Stimulated activated CD4-positive, alpha-beta T cell treated with anti-CD3 and anti-CD28 coated beads, Interleukin-1b, Interleukin-23, amount 100 ng/mL, for 4 hours (primary cell): ENCODE measurements around the gene LRRC41.
"Not testable (repeated sequence)": the region's sequence is repeated elsewhere in the genome, so short reads cannot be mapped to it uniquely, and the experiment has no call there.

Experiments used
- DNase-seq, 2 donors: peaks; one replicate each; pipeline ENCODE4 v3.0.0-alpha.2; 2020; ENCODE audit warnings: low read depth in 2 of 2

The LRRC41 gene

DNA sequence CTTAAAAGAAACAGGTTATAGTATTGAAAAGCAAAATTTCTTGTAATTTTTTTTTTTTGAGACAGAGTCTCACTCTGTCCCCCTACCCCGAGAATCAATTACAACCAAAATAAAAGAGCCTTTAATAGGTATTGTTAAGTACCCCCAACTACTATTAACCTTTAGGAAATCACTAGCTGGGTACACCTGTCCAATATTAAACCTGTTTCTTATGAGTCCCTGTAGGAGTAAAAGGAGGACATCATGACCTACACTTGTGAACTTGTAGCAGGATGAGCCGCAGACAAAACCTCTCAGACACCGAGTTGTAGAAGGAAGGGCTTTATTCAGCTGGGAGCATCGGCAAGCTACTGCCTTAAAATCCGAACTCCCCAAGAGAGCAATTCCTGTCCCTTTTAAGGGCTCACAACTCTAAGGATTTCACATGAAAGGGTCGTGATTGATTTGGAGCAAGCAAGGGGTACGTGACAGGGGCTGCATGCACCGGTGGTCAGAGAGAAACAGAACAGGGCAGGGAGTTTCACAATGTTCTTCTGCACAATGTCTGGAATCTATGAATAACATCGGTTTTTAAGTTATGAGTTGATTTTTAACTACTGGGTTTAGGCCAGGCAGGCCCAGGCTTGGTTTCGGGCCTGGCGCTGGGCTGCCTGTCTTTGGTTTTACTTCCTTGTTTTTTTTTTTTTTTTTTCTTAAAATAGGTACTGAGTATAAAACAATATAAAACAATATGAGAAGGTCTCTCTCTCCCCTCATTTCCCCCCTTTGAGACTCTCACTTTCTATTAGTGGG lies 22.1 kb upstream of the LRRC41 start:
- DNase-seq: not testable (repeated sequence)

DNA sequence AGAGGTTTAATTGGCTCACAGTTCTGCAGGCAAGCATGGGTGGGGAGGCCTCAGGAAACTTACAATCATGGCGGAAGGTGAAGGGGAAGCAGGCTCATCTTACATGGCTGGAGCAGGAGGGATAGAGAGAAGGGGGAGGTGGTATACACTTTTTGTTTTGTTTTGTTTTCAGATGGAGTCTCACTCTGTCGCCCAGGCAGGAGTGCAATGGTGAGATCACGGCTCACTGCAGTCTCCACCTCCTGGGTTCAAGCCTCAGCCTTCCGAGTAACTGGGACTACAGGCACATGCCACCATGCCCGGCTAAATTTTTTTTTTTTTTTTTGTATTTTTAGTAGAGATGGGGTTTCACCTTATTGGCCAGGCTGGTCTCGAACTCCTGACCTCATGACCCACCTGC lies 18.8 kb upstream of the LRRC41 start:
- not testable (repeated sequence) for DNase-seq

DNA sequence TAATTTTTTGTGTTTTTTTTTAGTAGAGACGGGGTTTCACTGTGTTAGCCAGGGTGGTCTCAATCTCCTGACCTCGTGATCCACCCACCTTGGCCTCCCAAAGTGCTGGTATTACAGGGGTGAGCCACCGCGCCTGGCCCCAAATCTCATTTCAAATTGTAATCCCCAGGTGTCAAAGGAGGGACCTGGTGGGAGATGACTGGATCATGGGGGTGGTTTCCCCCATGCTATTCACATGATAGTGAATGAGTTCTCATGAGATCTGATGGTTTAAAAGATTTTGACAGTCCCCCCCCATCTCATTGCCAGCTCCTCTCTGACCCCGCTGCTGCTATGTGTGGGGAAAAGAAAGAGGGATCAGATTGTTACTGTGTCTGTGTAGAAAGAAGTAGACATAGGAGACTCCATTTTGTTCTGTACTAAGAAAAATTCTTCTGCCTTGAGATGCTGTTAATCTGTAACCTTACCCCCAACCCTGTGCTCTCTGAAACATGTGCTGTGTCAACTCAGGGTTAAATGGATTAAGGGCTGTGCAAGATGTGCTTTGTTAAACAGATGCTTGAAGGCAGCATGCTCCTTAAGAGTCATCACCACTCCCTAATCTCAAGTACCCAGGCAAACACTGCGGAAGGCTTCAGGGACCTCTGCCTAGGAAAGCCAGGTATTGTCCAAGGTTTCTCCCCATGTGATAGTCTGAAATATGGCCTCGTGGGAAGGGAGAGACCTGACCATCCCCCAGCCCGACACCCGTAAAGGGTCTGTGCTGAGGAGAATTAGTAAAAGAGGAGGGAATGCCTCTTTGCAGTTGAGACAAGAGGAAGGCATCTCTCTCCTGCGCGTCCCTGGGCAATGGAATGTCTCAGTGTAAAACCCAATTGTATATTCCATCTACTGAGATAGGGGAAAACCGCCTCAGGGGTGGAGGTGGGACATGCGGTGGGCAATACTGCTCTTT lies 16.8 kb upstream of the LRRC41 start:
- DNase-seq: not testable (repeated sequence)

DNA sequence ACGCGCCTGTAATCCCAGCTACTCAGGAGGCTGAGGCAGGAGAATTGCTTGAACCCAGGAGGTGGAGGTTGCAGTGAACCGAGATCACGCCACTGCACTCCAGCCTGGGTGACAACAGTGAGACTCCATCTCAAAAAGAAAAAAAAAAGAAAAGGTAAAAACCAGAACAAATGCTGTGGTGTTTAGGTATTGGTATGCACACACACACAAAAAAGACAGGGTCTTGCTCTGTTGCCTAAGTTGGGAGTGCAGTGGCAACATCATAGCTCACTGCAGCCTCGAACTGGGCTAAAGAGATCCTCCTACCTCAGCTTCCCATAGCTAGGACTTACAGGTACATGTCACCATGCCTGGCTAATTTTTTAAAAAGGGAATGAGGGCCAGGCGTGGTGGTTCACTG lies 15.9 kb upstream of the LRRC41 start:
- not testable (repeated sequence) for DNase-seq

DNA sequence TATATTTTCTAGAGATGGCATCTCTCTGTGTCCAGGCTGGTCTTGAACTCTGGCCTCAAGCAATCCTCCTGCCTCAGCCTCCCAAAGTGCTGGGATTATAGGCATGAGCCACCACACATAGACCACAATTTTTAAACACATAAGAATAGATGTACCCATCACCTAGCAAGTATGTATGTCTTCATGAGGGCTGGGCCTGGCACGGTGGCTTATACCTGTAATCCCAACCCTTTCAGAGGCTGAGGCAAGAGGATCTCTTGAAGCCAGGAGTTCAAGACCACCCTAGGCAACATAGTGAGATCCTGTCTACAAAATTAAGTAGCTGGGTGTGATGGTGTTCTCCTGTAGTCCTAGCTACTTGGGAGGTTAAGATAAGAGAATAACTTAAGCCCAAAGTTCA lies 13.9 kb upstream of the LRRC41 start:
- no peak for DNase-seq

DNA sequence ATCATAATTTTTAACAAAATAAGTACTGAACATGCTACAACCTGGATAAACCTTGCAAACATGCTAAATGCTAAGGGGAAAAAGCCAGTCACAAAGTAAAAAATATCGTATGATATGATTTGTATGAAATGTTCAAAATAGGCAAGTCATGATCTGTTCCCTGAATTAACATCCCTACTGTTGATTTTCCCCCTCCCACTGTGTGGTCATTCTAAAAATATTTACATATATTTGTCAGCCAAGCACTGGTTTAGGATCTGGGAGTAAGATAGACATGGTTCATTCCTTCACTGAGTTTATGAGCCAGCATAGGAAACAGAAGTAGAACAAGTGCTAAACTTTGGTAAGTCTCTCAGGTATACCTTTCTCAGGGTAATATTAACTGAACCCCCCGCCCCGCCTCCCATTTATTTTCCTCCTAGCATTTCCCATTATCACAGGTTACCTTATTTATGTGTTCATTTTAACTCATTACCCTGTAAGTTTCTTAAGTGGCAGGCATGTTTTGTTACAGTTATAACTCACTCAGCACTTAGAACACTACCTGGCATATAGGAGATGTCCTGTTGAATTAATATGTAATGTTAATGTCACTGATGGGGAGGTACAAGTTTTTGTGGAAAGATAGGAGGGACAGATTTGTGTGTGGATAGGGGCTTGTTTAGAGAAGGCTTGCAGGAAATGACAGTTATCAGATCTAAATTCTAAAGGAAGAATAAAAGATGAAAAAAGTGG lies 12.4 kb upstream of the LRRC41 start:
- DNase-seq: no peak

DNA sequence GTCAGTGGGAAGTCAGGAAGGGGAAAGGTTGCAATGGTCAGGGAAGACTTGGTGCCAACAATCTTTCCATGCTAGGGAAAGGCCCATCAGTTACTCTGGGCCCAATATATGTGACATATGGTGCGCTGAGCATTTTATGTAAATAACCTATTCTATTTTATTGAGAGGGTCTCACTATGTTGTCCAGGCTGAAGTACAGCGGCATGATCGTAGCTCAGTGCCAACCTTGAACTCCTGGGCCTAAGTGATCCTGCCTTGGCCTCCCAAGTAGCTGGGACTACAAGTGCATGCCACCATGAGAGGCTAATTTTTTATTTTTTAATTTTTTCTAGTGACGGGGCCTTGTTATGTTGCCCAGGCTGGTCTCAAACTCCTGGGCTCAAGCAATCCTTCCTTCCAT lies 6.9 kb upstream of the LRRC41 start:
- DNase-seq: no peak

DNA sequence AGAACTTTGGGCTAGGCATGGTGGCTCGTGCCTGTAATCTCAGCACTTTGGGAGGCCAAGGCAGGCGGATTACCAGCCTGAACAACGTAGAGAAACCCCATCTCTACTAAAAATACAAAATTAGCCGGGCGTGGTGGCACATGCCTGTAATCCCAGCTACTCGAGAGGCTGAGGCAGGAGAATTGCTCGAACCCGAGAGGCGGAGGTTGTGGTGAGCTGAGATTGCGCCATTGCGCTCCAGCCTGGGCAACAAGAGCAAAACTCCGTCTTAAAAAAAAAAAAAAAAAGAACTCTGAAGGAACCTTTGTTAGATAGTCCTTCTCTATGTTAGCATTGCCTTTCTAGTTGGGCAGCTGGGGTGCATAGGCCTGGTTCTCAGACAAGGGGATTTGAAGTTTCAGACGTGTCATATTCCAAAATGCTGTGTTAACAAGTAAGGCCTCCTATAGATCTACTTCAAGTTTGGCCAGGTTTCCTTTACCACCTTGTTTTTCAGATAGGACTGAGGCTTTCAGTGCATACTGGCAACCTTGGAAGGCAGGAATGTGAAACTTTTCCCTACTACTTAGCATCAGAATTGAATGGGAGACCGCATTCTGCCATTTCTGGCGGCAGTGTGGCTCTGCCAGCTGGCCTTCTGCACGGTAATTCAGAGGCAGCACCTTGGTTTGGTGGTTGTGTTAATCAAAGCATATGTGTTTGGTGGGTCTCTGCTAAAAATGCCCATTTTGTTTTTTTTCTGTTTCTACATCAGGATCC lies 6.2 kb upstream of the LRRC41 start:
- DNase-seq: no peak

DNA sequence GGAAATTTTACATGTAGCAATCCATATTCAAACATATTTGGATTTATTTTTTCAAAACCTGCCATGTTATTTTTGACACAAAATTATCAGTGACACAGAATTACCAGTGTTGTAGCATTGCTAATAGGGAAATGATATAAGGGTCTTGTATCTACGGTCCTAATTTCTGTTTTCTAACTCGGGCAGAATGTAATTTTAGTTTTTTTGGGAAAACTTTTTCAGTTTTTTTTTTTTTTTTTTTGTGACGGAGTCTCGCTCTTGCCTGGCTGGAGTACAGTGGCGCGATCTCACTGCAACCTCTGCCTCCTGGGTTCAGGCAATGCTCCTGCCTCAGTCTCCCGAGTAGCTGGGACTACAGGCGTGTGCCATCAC lies 2.7 kb upstream of the LRRC41 start:
- no peak for DNase-seq

DNA sequence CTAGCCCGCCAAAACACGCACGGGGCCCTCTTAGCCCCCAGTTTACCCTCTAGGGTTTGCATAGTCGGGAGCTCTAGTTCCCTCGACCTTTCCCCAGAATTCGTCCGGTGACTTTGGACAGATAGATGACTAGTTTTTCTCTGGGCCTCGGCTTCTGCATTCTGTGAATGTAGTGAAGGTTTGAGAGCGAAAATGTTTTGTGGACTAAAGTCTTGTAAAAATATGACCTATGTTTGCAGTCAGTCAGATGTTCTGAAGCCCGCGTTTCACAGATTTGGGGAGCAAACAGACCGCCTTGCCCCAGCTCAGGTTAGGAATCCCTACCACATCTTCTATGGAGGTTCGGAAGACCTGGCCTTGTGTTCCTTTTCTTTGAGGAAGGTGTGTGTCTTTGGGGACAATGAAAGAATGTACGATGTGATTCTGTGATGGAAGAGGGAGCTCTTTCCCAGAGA lies 483 bp upstream of the LRRC41 start:
- no peak for DNase-seq

DNA sequence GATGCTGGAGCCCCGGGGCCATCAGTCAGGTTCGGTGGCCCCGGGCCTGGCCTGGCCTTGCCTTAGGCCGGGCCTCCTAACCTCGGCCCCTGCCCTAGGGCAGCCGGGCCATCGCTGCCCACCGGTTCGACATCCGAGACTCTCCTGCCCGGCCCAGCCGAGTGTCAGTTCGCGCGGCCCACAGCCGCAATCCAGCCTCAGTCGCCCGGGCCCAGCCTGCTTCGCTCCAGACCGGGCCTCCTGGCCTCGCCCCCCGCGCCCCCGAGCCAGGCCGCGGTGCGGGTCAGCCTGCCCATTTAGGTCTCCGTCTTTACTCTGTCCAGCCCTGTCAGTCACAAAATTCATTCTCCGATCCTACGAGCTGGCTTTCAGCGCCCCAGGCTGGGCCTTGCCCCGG lies 777 bp downstream of the LRRC41 start:
- peak in 1 of 2 donors; percentile 10 for DNase-seq

DNA sequence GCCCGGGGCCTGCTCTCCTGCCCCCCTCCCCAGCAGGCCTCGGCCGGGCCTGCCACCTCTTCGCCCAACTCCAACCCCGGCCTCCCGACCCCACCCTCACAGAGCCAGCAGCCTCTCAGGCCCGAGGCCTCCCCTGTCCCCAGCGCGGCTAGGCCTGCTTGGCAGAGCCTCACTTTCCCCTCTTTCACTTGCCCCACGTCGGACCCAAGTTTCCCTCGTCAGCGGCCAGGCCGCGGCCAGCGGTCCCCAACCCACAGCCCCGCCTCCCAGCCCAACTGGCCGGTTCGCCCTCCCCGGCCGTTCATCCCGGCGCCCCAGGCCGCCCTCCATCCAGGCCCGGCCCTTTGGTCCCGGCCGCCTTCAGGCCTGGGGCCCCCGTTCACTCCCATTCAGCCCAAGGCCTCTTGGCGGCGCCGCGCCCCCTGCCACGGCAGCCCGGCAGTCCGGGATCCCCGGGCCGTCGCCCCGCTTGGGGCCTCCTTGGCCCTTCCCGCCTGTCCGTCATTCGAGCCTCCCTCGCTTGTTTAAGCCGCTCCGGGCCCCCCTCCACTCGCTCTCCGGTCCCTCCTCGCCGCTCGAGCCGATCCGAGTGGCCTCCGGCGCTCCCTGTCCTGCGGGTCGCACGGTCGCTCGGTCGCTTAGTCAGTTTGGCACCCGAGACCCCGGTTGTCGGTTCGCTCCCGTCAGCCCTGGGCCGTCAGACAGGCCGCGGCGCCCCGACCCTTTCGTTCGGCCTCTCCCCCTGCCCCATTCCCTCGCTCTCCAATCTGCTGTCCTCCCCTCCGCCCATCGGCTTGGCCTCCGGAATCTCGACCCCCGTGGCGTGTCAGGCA lies 1.4 kb downstream of the LRRC41 start:
- peak in 1 of 2 donors; percentile 50 for DNase-seq

DNA sequence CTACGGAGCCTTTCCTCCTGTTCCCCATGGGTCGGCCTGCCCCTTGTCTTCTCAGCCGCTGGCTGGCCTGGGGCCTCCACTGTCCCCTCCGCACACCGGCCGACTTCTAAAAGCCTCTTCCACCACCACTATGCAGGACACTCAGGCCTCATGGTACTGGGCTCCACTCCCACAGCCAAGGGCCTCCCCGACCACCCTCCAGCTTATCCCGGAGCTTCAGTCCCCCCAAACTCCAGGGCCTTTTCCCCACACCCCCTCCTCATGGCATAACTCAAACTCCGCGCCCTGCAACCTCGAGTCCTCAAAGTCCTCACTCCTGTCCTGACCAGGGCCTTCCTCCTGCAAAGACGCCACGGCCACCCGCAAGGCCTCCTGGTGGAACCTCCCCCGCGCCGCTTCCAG lies 2.0 kb downstream of the LRRC41 start:
- DNase-seq: no peak

DNA sequence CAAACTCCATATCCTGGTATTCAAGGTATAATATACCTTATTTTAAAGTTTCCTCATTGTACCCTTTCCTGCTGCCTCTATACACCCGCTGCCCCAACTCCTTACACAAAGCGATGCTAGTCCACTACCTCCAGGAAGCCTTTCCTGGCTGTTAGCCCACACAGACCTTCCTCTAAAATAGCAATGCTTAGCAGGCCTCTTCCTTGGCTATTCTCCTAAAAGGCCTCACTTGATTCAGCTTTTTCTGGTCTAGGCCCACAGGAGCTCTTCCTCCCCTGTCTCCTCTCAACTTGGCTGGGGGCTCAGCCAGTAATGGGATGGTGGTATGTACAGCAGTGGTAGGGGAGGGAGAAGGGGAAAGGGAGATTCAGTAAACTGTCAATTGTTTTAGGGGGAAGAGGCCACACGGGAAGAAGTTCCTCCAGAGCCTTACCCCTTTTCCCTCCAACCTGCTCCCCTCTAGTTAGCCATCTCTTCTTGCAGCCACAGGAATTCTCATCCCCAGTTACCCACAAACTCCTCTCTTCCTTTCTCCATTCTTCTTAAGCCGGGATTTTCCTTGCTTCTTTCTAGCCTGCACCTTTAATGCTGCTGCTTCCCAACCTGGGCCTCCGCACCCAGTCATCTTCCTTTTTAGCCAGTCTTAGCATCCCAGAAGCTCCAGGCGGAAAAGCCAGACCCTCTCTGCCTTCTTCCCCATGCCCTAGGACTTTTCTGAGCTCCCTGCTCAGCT lies 2.6 kb downstream of the LRRC41 start:
- DNase-seq: no peak

DNA sequence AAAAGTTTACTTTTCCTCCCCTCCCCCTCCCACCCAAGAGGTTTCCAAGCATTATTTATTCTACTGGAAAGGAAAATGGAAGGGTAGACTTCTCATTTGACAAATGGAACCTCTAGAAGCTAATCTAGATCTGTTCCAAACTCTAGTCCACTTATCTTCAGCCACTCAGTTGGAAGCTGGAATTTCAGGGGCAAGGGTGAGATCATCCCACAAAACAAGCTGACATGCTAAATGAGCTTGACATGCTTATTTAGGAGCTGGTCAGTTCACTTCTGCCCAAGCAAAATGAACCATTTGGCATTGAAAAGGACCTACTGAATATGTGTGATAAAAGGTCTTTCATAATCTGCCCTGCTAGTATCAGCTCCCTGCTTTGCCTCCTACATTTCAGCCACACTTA lies 5.0 kb downstream of the LRRC41 start:
- DNase-seq: no peak

DNA sequence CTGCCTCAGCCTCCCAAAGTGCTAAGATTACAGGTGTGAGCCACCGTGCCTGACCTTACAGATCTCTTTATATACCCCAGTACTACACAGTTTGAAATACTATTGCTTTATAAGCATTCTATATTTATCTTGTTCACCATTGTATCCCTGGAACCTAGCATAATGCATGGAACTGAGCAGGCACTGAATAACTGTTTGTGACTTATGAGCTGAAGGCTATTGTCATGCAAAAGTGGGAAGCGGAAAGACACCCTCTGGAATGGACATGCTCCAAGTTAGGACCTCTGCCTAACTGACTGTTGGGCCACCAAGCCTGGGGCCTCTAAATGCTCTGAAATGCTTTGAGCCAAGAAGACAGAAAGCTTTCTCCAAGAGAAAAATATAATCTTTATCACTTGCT lies 8.1 kb downstream of the LRRC41 start:
- DNase-seq: no peak

DNA sequence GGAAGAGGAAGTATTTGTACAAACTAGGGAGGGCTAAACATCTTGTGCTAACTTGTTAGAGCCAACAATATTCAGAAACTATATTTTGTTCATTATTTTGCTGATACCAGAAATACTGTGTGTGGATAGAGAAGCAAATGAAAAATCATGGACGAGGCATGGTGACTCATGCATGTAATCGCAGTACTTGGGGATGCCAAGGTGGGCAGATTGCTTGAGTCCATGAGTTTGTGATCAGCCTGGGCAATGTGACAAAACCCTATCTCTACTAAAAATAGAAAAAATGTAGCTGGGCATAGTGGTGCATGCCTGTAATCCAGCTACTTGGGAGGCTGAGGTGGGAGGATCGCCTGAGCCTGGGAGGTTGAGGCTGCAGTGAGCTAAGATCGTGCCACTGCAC lies 13.4 kb downstream of the LRRC41 start:
- no peak for DNase-seq

DNA sequence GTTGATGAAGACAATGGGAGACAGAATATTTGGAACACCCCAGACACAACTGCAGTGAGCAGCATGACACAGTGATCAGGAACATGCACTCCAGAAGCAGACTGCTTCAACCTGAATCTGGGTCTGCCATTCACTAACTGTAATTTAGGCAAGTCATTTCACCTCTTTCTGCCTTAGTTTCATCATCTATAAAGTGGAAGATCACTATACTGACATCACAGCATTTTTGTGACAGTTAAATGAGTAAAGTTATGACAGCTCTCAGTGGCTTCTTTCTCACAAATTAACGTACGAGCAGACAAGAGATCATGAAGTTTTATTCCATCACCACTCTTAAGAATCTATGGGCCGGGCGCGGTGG lies 14.3 kb downstream of the LRRC41 start:
- DNase-seq: no peak

DNA sequence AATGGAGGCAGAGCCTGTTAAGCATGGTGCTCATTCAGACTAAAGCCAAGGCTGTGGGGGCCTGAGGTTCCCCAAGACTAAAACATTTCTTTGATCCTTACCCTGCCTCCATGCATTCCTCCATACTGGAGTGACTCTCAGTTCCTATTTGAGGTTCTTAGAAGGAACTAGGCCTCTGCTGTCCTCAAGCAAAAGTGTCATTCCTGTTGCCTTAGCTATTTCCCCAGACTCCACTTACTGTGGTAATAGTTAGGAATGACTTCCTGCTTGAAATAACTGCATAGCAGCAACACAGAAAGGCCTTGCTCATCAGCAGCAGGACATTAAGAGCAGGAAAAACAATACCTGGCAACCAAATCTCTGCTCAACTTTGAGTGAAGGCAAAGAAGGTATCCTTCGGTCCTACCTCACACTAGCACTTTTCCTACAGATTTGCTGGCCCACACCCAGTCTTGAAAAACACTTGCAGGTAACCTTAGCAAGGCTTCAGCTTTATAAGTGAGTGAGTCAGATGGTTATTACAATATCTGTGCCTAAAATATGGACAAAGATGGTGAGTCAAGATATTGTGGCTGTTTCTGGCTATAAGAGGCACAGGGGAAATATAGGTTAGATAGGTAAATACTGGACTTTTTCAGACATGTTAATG lies 14.8 kb downstream of the LRRC41 start:
- DNase-seq: no peak
